ENCODE data around the gene KLHDC3. TPM values are rescaled to one million over a fixed set of nuclear protein-coding genes. Genes with fewer than 3 reads are reported as not detected.

Gene KLHDC3
- total and polyA plus RNA-seq, 2 donors (not counting 3 experiments of a cell fraction or from before 2014, with no cell fraction given), result 84.8 to 120 TPM

GRCh38 chr6:42968783-42969182 lies 45.3 kb upstream of the KLHDC3 start:
- POLR2A ChIA-PET, result no interaction called here

DNA sequence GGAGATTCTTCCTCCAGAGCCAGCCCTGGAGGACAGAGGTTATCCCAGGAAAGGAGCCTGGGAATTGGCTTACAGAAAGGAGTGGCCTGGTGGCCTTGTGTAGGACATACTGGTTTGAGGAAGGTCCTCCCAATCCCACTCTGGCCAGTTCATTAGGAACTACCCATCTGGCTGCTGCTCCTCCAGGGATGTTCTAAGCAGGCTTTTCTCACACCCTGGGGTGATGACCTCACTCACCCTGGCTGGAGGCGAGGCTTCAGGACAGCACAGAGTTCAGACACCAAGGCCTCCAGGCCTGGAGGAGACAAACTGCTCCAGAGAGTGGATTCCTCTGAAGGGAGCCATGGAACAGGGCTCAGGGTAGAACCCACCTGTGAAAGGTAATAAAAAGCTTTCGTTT lies 44.6 kb upstream of the KLHDC3 start:
- no peak overlapping the region for H2AFZ ChIP-seq (ENCODE audit: low read depth, low read length)
- H3K9me1 ChIP-seq (replicated peaks; ENCODE audit: control insufficient read depth, extremely low read depth, insufficient read depth, low read length), result no peaks in the 10 kb centered on the region
- ChIA-PET POLR2A (no interaction called here), CTCF (no interaction called here)
- BruUV-seq (replicated peaks), result no TSS peak
- TF ChIP-seq MYC (IDR thresholded peaks at IDR 0.05; ENCODE audit: low read depth, low read length) (no peak), JUN (IDR thresholded peaks at IDR 0.05; ENCODE audit: borderline replicate concordance, insufficient read depth, insufficient read length, low read depth) (no peak), MAX (IDR thresholded peaks at IDR 0.05; ENCODE audit: insufficient read depth, insufficient read length) (no peak), GATA2 (IDR thresholded peaks at IDR 0.05; ENCODE audit: insufficient read depth, insufficient read length, low read depth, low read length) (no peak), EZH2 (IDR thresholded peaks at IDR 0.05; ENCODE audit: borderline replicate concordance, low read depth, low read length, severe bottlenecking) (no peak), FOS (IDR thresholded peaks at IDR 0.05; ENCODE audit: borderline replicate concordance, insufficient read depth, low read length) (no peak), POLR2A (IDR thresholded peaks at IDR 0.05; ENCODE audit: low read depth, low read length) (no peak)
- TF ChIP-seq, protein P1, sequence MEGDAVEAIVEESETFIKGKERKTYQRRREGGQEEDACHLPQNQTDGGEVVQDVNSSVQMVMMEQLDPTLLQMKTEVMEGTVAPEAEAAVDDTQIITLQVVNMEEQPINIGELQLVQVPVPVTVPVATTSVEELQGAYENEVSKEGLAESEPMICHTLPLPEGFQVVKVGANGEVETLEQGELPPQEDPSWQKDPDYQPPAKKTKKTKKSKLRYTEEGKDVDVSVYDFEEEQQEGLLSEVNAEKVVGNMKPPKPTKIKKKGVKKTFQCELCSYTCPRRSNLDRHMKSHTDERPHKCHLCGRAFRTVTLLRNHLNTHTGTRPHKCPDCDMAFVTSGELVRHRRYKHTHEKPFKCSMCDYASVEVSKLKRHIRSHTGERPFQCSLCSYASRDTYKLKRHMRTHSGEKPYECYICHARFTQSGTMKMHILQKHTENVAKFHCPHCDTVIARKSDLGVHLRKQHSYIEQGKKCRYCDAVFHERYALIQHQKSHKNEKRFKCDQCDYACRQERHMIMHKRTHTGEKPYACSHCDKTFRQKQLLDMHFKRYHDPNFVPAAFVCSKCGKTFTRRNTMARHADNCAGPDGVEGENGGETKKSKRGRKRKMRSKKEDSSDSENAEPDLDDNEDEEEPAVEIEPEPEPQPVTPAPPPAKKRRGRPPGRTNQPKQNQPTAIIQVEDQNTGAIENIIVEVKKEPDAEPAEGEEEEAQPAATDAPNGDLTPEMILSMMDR (IDR thresholded peaks at IDR 0.05; ENCODE audit: extremely low read depth in 1 of 2, insufficient read depth in 1 of 2, low read depth in 1 of 2, low read length in 2 of 2), result no peak
- H3K4me2 ChIP-seq (ENCODE audit: insufficient read depth, low read length), result no peak overlapping the region
- peaks cover 5% of the 10 kb centered on the region for H3K4me1 ChIP-seq (ENCODE audit: control insufficient read depth, extremely low read depth, insufficient read depth, low read length)
- H3K79me2 ChIP-seq (ENCODE audit: control insufficient read depth, insufficient read depth, low read length), result no peaks in the 10 kb centered on the region
- no peaks in the 10 kb centered on the region for H3K27me3 ChIP-seq (ENCODE audit: control insufficient read depth in 2 of 2, insufficient read depth in 2 of 2, low read length in 2 of 2)
- no peak overlapping the region for H3K27ac ChIP-seq (ENCODE audit: insufficient read depth, low read depth, low read length)
- no peak overlapping the region for H3K9ac ChIP-seq (replicated peaks; ENCODE audit: extremely low read depth, insufficient read depth, low read length)
- FAIRE-seq, result no peak
- H3K36me3 ChIP-seq (ENCODE audit: control insufficient read depth in 2 of 2, extremely low read depth in 1 of 2, insufficient read depth in 2 of 2, low read length in 2 of 2), result peaks cover 0 to 15% of the 10 kb centered on the region in 2 experiments
- H3K4me3 ChIP-seq (replicated peaks in 1 of 3; ENCODE audit: insufficient read depth in 1 of 3, low read depth in 1 of 3, low read length in 3 of 3), result no peak overlapping the region
- DNase-seq (ENCODE audit: low read depth, low spot score), result no peak
- H4K20me1 ChIP-seq (replicated peaks; ENCODE audit: control insufficient read depth, extremely low read depth, insufficient read depth, low read length), result no peaks in the 10 kb centered on the region
- no peaks in the 10 kb centered on the region for H3K9me3 ChIP-seq (replicated peaks; ENCODE audit: control insufficient read depth, insufficient read depth, low read length)
- dilution Hi-C loops (cut with MboI; ENCODE audit: extremely low pct_ligation_motif_present, low sequenced_read_pairs) (no loop called here), intact Hi-C loops (cut with micrococcal nuclease) (no loop called here)

More at GRCh38 chr6:42968783-42969182, 45.3 kb upstream of the KLHDC3 start:
- intact Hi-C loops (cut with micrococcal nuclease) (no loop called here), dilution Hi-C loops (cut with MboI; ENCODE audit: extremely low pct_ligation_motif_present, low sequenced_read_pairs) (no loop called here)
- TF ChIP-seq POLR2AphosphoS5 (IDR thresholded peaks at IDR 0.05; ENCODE audit: insufficient read depth, low read depth, low read length), result no peak
- TF ChIP-seq MAX (IDR thresholded peaks at IDR 0.05; ENCODE audit: insufficient read depth, insufficient read length), result no peak
- TF ChIP-seq GATA2 (IDR thresholded peaks at IDR 0.05; ENCODE audit: insufficient read depth, insufficient read length, low read depth, low read length), result no peak
- no peak for TF ChIP-seq POLR2A (IDR thresholded peaks at IDR 0.05; ENCODE audit: low read depth, low read length)
- no peak for TF ChIP-seq EZH2 (IDR thresholded peaks at IDR 0.05; ENCODE audit: borderline replicate concordance, low read depth, low read length, severe bottlenecking)
- TF ChIP-seq FOS (IDR thresholded peaks at IDR 0.05; ENCODE audit: borderline replicate concordance, insufficient read depth, low read length), result no peak
- no peak for TF ChIP-seq MYC (IDR thresholded peaks at IDR 0.05; ENCODE audit: low read depth, low read length)
- Histone ChIP-seq H3K79me2 (ENCODE audit: control insufficient read depth, insufficient read depth, low read length) (no peaks in the 10 kb centered on the region), H3K9ac (replicated peaks; ENCODE audit: extremely low read depth, insufficient read depth, low read length) (no peak overlapping the region), H2AFZ (ENCODE audit: low read depth, low read length) (no peak overlapping the region), H3K4me1 (ENCODE audit: control insufficient read depth, extremely low read depth, insufficient read depth, low read length) (peaks cover 5% of the 10 kb centered on the region), H3K9me1 (replicated peaks; ENCODE audit: control insufficient read depth, extremely low read depth, insufficient read depth, low read length) (no peaks in the 10 kb centered on the region), H3K27me3 (ENCODE audit: control insufficient read depth in 2 of 2, insufficient read depth in 2 of 2, low read length in 2 of 2) (no peaks in the 10 kb centered on the region), H3K27ac (ENCODE audit: insufficient read depth, low read depth, low read length) (no peak overlapping the region), H3K36me3 (ENCODE audit: control insufficient read depth in 2 of 2, extremely low read depth in 1 of 2, insufficient read depth in 2 of 2, low read length in 2 of 2) (peaks cover 0 to 15% of the 10 kb centered on the region in 2 experiments), H3K4me2 (ENCODE audit: insufficient read depth, low read length) (no peak overlapping the region), H3K9me3 (replicated peaks; ENCODE audit: control insufficient read depth, insufficient read depth, low read length) (no peaks in the 10 kb centered on the region), H4K20me1 (replicated peaks; ENCODE audit: control insufficient read depth, extremely low read depth, insufficient read depth, low read length) (no peaks in the 10 kb centered on the region), H3K4me3 (replicated peaks in 1 of 3; ENCODE audit: insufficient read depth in 1 of 3, low read depth in 1 of 3, low read length in 3 of 3) (no peak overlapping the region)
- DNase-seq (ENCODE audit: low read depth, low spot score) (no peak), FAIRE-seq (no peak)
- no TSS peak for BruUV-seq (replicated peaks)
- CTCF ChIA-PET, result no interaction called here
